Measurements from ENCODE around the gene MYEOV. TPM values are rescaled to one million over a fixed set of nuclear protein-coding genes. Genes with fewer than 3 reads are reported as not detected.

MYEOV gene
- total and polyA plus RNA-seq, 10 of the 15 experiments (the other 5 are each of a cell fraction or from before 2014, with no cell fraction given), result 0.05 to 0.40 (median 0.26) TPM; not detected in 3

DNA sequence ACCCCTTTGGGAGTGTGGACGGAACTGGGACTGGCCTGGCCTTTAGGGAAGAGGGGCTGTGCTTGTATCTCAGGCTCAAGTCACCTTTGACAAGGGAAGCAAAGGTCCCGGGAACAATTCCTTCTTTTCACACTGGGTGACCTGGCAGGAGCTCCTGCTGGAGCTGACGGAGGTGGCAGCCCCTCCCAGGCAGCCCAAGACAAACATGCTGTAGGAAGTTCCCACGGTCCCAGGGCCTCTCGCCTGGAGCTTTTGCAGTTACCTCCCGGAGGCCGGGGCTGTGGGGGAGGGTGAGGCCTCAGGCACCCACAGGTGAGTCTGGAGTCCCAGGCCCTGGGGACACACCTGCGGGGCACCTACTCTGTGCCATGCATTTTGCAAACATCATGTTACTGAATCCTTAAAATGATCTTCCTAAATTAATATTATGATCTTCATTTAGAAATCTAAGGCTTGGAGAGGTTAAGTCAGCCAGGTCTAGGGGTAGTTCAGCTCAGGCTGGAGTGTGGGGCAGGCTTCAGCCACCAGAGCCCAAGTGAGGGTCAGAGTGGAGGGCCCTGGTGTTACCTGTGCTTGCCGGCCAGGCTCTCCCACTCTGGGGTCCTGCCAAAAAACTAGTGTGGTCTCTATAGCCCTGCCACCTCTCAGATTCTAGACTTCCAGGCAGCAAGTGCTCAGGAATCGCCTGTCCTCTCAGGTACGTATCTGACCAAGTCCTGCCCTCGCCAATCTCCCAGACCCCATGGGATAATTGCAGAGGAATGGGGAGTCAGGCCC is 15.7 kb upstream of the MYEOV start (continued):
- TF ChIP-seq POLR2AphosphoS2 (IDR thresholded peaks at IDR 0.05; ENCODE audit: low read depth, low read length) (no peak), RAD21 (IDR thresholded peaks at IDR 0.05; ENCODE audit: insufficient read depth, low read depth, low read length) (no peak), ATF7 (IDR thresholded peaks at IDR 0.05; ENCODE audit: low read depth) (no peak)

DNA sequence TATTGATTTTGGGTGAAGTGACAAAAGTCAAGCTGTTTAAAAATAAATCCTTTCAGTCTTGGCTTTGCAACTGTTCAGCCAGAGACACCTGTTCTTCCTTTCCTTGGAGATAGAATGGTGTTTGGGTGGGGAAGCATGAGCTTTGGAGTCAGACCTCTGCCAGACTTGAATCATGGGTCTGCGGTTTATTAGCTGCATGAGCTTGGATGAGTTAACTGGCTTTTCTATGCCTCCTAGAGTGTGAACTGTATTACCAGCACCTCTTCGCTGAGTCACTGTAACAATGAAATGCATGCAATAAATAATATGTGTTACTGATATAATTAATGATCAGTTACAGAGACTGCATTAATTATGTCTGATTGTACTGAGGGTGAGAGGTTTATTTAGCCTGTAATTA is 13.5 kb upstream of the MYEOV start:
- H3K36me3 ChIP-seq (ENCODE audit: control insufficient read depth in 2 of 2, insufficient read depth in 2 of 2, low read length in 1 of 2), result no peaks in the 10 kb centered on the region
- no peak for ATAC-seq
- FAIRE-seq, result no peak
- no peak overlapping the region for H3K27ac ChIP-seq (ENCODE audit: control insufficient read depth, insufficient read depth)
- intact Hi-C loops (cut with micrococcal nuclease; ENCODE audit: unreplicated experiment), result no loop called here
- no peaks in the 10 kb centered on the region for H3K79me2 ChIP-seq (ENCODE audit: control insufficient read depth, insufficient read depth, low read length)
- BruUV-seq (replicated peaks), result no TSS peak
- POLR2A ChIA-PET, result no interaction called here
- SMC1A ChIA-PET (ENCODE audit: uncharacterized antibody, unreplicated experiment), result interaction anchor here (1.0 to 1.3 kb wide), 3 partner anchors 13 to 178 kb away, joined by 3 to 8 read pairs (median 4); partner anchors contain the start of gene MYEOV
- no peaks in the 10 kb centered on the region; a peak in 1 of 4 replicates for H3K27me3 ChIP-seq (replicated peaks in 1 of 2; ENCODE audit: control insufficient read depth in 2 of 2, insufficient read depth in 2 of 2, low read length in 1 of 2)
- peaks cover 2% of the 10 kb centered on the region; the same call in 1 of the 3 replicates for H3K9me3 ChIP-seq (replicated peaks; ENCODE audit: control insufficient read depth, insufficient read depth, low read length)
- no peak overlapping the region for H3K4me3 ChIP-seq
- in situ Hi-C loops (cut with MboI), result no loop called here
- peaks cover 19% of the 10 kb centered on the region for H3K4me1 ChIP-seq (ENCODE audit: control insufficient read depth, insufficient read depth, low read length)
- H4K20me1 ChIP-seq (ENCODE audit: control insufficient read depth, insufficient read depth), result no peaks in the 10 kb centered on the region
- no peak overlapping the region for H2AFZ ChIP-seq (ENCODE audit: control insufficient read depth, low read depth, low read length)
- RAD21 ChIA-PET (ENCODE audit: unreplicated experiment), result no interaction called here
- H3K9ac ChIP-seq (ENCODE audit: control insufficient read depth, insufficient read depth, low read length), result no peak overlapping the region
- DNase-seq (ENCODE audit: low read depth, low spot score), result no peak
- WGBS (ENCODE audit: insufficient coverage, insufficient replicate concordance, low lambda C conversion rate, missing lambda C conversion rate), result 54% methylated on average over 2 of the region's 2 CpGs
- CTCF ChIA-PET, result interaction anchor here (1.5 to 2.1 kb wide), 2 partner anchors 12 to 16 kb away, joined by 3 to 11 read pairs; partner anchors contain the start of gene MYEOV
- no peak overlapping the region for H3K4me2 ChIP-seq (ENCODE audit: control insufficient read depth, insufficient read depth)
- TF ChIP-seq CBX3 (IDR thresholded peaks at IDR 0.05; ENCODE audit: borderline replicate concordance, low read depth) (no peak), SIN3A (IDR thresholded peaks at IDR 0.05; ENCODE audit: low read depth, low read length) (no peak)
